Thyroid gland (tissue), 4 donors: ENCODE results near the gene RDH12.

ENCODE experiments used
- CTCF ChIP-seq, 6 experiments: fragments of 200-600 bp in 3 of 6; fragments of 450-650 bp in 3 of 6; sonication (generic) in 3 of 6; IDR thresholded peaks; one replicate each; pipeline ENCODE4 v1.5.1; 2016 to 2019; ENCODE audit warnings: antibody characterized with exemption in 6 of 6, mild to moderate bottlenecking in 2 of 6, inconsistent platforms in 1 of 6, moderate library complexity in 1 of 6
- POLR2A ChIP-seq, 2 donors: fragments of 450-650 bp; IDR thresholded peaks; one replicate each; pipeline ENCODE4 v1.6.1; 2017; ENCODE audit warnings: antibody characterized with exemption in 2 of 2, mild to moderate bottlenecking in 2 of 2, moderate library complexity in 1 of 2

GRCh38 chr14:67690011-67690410 lies 11.7 kb upstream of the RDH12 start:
- TF ChIP-seq CTCF (IDR thresholded peaks at IDR 0.05) = no peak
- TF ChIP-seq POLR2A (IDR thresholded peaks at IDR 0.05) = no peak
